ENCODE measurements around the gene MAPK1.
"Not testable (repeated sequence)": the region's sequence is repeated elsewhere in the genome, so short reads cannot be mapped to it uniquely, and the experiment has no call there.

MAPK1 gene

DNA sequence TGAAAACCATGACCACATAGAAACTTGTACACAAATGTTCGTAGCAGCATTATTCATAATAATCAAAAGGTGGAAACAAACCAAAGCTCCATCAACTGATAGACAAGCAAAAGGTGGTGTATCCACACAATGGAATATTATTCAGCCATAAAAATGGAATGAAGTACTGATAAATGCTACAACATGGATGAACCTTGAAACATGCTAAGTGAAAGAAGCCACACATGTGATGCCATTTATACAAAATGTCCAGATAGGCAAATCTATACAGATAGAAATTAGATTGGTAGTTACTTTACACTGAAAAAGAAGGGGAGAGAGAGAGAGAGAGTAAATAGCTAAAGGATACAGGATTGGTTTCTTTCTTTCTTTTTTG lies 27.7 kb downstream of the MAPK1 start:
- Mint-ChIP-seq H3K9me3 (no peaks in the 10 kb centered on the region), H3K4me1 (peaks cover 59% of the 10 kb centered on the region), H3K27me3 (no peaks in the 10 kb centered on the region), H3K4me3 (no peak overlapping the region), H3K27ac (peak overlapping the region in 1 of 2 donors; percentile 52)
- DNase-seq (no peak), ATAC-seq (no peak)

DNA sequence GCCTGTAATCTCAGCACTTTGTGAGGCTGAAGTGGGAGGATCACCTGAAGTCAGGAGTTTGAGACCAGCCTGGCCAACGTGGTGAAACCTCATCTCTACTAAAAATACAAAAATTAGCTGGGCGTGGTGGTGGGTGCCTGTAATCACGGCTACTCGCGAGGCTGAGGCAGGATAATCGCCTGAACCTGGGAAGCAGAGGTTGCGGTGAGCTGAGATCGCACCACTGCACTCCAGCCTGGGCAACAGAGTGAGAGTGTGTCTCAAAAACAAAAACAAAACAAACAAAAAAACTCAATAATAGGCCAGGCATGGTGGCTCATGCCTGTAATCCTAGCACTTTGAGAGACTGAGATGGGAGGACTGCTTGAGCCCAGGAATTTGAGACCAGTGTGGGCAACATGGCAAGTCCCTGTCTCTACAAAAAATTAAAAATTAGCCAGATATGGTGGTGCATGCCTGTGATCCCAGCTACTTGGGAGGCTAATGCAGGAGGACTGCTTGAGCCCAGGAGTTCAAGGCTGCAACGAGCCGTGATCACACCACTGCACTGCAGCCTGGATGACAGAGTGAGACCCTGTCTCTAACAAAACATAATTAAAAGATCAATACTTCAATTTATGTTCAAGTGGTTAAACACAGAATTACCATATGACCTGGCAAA lies 28.2 kb downstream of the MAPK1 start:
- H3K9me3 Mint-ChIP-seq, ATAC-seq, H3K4me3 Mint-ChIP-seq, H3K27me3 Mint-ChIP-seq, DNase-seq, H3K27ac Mint-ChIP-seq: not testable (repeated sequence)
- peaks cover 59% of the 10 kb centered on the region for H3K4me1 Mint-ChIP-seq

DNA sequence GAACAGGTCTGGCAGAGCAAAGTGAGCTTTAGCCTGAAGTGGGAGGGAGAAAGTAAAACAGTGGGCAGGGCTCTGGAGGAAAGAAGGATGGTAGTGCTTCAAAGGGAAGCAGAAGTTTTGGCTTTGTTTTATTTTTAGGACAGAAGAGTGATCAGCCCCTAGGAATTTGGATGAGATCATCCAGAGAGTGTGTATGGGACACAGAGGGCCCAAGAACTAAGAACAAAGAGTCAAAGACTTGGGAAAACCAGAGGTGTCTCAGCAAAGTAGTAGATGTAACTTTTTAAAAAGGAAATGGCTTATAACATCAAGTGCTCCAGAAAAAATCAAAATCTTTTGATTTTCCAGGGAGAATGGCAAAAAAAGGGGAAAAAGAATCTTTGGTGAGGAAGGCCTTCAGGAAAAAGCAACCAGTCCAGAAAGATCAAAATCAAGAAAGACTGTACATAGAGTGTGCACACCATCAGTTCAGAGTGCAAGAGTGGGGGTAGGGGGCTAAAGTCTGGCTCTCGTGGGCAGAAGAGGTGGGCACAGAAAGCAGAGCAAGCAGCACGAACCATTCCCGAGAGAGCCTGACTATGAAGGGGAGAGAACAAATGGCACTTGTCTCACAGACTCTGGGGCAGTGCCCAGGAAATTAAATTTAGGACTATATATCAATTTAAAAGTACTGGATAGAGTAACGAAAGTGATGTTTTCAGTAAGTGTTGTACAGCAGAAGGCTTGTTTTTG lies 30.0 kb downstream of the MAPK1 start:
- Mint-ChIP-seq H3K27ac (peak overlapping the region in 1 of 2 donors; percentile 62), H3K4me3 (no peak overlapping the region), H3K9me3 (no peaks in the 10 kb centered on the region), H3K27me3 (no peaks in the 10 kb centered on the region), H3K4me1 (peaks cover 61% of the 10 kb centered on the region)
- DNase-seq = no peak
- ATAC-seq = no peak

DNA sequence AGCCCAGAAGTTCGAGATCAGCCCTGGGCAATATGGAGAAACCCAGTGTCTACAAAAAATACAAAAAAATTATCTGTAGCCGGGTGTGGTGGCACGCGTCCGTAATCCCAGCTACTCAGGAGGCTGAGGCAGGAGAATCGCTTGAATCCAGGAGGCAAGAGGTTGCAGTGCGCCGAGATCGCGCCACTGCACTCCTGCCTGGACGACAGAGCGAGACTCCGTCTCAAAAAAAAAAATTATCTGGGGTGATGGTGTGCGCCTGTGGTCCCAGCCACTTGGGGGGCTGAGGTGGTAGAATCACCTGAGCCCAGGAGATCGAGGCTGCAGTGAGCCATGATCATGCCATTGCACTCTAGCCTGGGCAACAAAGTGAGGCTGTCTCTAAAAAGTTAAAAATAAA lies 31.0 kb downstream of the MAPK1 start:
- H3K27me3 Mint-ChIP-seq, H3K4me3 Mint-ChIP-seq, H3K9me3 Mint-ChIP-seq, ATAC-seq, H3K27ac Mint-ChIP-seq, DNase-seq: not testable (repeated sequence)
- H3K4me1 Mint-ChIP-seq = peaks cover 66% of the 10 kb centered on the region

DNA sequence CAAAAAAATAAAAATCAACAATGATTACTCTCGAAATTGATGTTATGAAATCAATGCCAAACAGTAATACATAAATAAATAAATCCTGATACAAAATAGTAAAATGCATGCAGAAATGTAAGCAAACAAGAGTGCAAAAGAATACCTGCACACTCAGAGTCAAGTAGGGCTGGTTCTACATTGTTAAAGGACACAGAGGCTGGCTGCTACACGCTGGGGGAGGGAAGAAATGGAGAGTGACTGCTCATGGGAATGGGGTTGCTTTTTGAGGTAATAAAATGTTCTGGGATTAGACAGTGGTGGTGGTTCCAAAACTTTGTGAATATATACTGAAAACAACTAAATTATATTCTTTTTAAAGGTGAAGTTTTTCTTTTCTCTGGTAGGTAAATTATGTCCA lies 32.1 kb downstream of the MAPK1 start:
- Mint-ChIP-seq H3K27ac (peak overlapping the region in 1 of 2 donors; percentile 15), H3K4me3 (no peak overlapping the region), H3K4me1 (peaks cover 71% of the 10 kb centered on the region), H3K27me3 (no peaks in the 10 kb centered on the region), H3K9me3 (no peaks in the 10 kb centered on the region)
- DNase-seq = no peak
- no peak for ATAC-seq

DNA sequence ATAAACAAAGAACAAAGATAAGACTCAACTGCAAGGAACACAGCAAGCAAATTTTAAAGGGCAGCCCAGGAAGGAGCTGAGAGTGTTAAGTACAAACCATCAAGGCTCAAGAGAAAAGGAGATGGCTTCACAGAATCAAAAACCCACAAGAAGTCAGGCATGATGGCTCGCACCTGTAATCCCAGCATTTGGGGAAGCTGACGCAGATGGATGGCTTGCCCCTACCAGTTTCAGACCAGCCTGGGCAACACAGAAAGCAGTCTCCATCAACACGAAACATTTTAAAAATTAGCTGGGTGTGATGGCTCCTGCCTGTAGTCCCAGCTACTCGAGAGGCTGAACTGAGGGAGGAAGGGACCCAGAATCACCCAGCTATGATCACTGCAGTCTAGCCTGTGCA lies 32.6 kb downstream of the MAPK1 start:
- Mint-ChIP-seq H3K4me3 (no peak overlapping the region), H3K27ac (peak overlapping the region; percentile 67 to 76), H3K4me1 (peaks cover 70% of the 10 kb centered on the region), H3K27me3 (no peaks in the 10 kb centered on the region), H3K9me3 (no peaks in the 10 kb centered on the region)
- no peak for ATAC-seq
- no peak for DNase-seq

DNA sequence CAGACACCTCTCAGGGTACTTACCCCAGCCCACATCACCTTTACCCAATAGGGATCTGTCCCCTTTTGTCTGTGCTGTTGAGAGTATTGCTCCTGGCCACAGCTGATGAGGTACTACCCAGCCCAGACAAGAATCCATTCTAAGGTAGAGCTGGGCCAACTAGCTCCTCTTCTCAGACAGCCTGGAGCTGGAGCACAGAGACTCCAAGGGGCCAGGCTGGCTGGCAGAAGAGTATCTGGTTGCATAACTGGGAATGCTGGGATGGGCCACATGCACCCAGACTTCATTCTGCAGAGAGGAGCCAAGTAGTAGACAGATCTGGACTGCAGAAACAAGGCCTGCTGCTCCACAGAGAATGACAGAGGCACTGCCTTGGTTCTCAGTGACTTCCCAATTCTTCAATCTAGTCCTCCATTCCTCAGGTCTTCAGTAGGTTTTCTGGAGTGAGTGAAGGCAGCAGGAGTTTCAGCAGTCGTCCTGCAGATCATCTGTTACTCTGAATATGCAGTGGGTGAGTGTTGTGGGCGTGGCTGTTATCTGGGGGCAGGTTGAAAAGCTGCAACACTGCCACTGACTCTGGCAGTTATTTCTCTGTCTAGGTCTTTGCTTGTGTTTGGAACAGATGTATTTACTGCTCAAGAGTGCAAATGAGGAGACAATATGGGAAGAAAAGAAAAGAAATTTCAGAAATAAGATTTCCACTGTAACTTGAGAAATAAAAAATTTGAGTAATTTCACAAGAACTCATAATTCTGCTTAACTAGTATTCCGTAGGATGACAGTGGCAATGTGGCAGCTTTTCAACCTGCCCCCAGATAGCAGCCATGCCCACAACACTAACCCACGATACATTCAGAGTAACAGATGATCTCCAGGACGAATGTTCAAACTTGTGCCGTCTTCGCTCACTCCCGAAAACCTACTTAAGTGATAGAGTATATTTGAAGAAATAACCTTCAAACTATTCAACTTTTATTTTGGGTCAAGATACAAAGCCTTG lies 34.9 kb downstream of the MAPK1 start:
- no peak overlapping the region for H3K4me3 Mint-ChIP-seq

DNA sequence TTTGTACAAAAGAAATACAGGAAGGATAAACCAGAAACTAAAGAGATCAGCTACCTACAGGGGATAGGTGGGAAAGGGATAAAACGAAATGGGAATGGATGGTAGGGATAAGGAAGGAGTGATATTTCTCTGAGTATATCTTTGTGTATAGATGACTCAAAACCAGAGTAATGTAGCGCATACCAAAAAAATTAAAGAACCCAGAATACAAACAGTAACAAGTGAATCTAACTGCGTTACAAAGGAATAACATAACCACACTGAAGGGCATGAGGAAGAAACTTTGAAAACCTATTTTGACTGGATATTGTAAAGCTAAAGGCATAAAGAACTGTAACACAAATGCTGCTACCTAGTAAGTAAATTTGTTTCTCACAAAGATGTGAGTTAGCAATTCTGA lies 37.9 kb downstream of the MAPK1 start:
- H3K9me3 Mint-ChIP-seq = no peaks in the 10 kb centered on the region
- DNase-seq = no peak
- H3K27me3 Mint-ChIP-seq = no peaks in the 10 kb centered on the region
- peaks cover 53% of the 10 kb centered on the region for H3K4me1 Mint-ChIP-seq
- no peak overlapping the region for H3K4me3 Mint-ChIP-seq
- no peak for ATAC-seq
- H3K27ac Mint-ChIP-seq = no peak overlapping the region

More for the DNA sequence above, 34.9 kb downstream of the MAPK1 start:
- H3K9me3 Mint-ChIP-seq = no peaks in the 10 kb centered on the region
- DNase-seq (no peak), ATAC-seq (peak; percentile 28)
- H3K27me3 Mint-ChIP-seq = no peaks in the 10 kb centered on the region
- peaks cover 70% of the 10 kb centered on the region for H3K4me1 Mint-ChIP-seq
- no peak overlapping the region for H3K27ac Mint-ChIP-seq

DNA sequence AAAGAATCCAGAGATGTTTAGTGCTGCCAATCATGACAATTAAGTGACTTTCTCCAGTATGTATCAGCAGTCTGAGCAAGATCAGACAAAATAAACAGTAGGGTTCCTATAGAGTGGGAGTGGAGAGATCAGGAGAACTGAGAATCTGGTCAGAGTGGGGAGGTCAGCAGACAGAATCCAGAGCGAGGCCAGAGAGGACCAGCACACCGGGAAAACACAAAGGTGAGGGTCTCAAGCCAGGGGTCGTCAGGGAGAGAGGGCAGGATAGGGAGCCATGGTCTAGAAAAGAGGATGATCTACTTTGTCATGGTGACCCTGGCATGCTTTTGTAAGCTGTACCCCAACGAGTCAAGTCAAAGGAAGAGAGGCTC lies 39.2 kb downstream of the MAPK1 start:
- Mint-ChIP-seq H3K4me3 (no peak overlapping the region), H3K27me3 (no peaks in the 10 kb centered on the region), H3K27ac (no peak overlapping the region), H3K9me3 (no peaks in the 10 kb centered on the region), H3K4me1 (peaks cover 62% of the 10 kb centered on the region)
- DNase-seq (no peak), ATAC-seq (no peak)

DNA sequence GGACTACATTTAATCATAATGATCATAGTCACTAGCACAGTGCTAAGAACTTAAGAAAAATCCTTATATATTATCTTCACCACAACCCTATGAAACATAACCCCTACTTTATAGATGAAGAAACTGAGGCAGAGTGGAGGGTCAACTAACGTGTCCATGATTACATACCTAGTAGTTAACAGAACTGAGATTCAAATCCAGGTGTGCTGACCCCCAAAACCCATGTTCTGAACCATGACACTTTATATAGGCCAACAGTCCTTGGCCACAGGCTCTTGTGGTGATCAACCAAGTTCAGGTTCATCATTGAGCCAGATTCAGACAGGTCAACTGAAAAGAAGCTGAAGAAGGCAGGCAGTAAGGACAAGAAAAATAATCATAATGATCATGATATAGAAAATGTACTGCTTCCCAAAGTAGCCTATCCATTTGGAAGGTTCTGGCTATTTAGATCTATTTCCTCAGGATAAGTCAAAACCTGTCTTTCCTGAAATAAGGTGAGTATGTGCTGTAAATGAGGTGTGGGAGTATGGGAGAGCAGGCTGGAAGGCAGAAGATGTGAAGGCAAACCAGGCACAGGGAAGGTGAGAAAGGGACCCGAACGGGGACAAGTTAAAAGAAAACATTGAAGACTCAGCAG lies 39.7 kb downstream of the MAPK1 start:
- H3K4me1 Mint-ChIP-seq = peaks cover 62% of the 10 kb centered on the region
- H3K27ac Mint-ChIP-seq = no peak overlapping the region

DNA sequence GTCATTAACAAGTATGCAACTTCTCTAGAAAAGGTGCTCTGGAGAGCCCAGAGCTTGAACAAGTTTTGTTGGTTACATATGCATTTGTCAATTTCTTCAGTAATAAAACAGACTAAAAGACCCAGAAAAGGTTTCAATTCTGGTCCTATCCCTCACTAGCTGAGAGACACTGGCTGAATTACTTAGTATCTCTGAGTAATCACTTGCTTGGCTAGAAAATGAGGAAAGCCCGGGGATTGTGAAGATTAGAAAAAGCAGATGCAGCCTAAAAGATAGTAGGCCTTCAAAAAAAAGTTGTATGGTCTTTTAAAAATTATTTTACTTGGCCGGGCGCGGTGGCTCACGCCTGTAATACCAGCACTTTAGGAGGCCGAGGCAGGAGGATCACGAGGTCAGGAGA lies 41.2 kb downstream of the MAPK1 start:
- H3K27ac Mint-ChIP-seq = no peak overlapping the region
- ATAC-seq (no peak), DNase-seq (no peak)
- peaks cover 66% of the 10 kb centered on the region for H3K4me1 Mint-ChIP-seq
- H3K27me3 Mint-ChIP-seq = no peaks in the 10 kb centered on the region
- no peak overlapping the region for H3K4me3 Mint-ChIP-seq
- H3K9me3 Mint-ChIP-seq = no peaks in the 10 kb centered on the region

More for the DNA sequence above, 39.7 kb downstream of the MAPK1 start:
- ATAC-seq (no peak), DNase-seq (no peak)
- no peak overlapping the region for H3K4me3 Mint-ChIP-seq
- no peaks in the 10 kb centered on the region for H3K9me3 Mint-ChIP-seq
- H3K27me3 Mint-ChIP-seq = no peaks in the 10 kb centered on the region

DNA sequence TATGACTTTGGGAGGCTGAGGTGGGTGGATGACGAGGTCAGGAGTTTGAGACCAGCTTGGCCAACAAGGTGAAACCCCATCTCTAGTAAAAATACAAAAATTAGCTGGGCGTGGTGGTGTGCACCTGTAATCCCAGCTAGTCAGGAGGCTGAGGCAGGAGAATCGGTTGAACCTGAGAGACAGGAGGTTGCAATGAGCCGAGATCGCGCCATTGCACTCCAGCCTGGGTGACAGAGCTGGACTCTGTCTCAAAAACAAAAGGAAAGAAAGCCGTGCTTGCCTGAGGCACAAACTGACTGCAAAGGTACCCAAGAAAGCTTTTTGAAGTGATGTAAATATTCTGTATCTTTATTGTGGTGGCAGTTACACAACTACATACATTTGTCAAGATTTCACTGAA lies 42.5 kb downstream of the MAPK1 start:
- H3K27me3 Mint-ChIP-seq, H3K9me3 Mint-ChIP-seq, H3K4me3 Mint-ChIP-seq, ATAC-seq, DNase-seq, H3K27ac Mint-ChIP-seq: not testable (repeated sequence)
- peaks cover 66% of the 10 kb centered on the region for H3K4me1 Mint-ChIP-seq

DNA sequence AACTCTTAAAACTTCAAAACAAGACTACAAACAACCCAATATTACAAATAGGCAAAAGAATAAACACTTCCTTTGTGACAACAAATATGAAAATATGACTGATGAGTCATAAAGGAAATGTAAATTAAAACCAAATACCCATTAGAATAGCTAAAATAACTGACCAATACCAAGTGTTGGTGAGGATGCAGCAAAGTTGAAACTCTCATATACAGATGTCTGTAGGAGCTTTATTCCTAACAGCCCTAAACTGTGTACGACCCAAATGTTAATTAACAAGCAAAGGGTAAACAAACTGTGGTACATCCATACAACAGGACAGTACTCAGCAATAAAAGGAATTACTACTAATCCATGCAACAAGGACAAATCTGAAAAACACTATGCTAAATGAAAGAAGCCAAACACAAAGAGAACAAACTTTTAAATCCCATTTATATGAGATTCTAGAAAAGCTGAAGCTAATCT lies 43.0 kb downstream of the MAPK1 start:
- Mint-ChIP-seq H3K4me1 (peaks cover 64% of the 10 kb centered on the region), H3K27ac (no peak overlapping the region), H3K9me3 (no peaks in the 10 kb centered on the region), H3K27me3 (no peaks in the 10 kb centered on the region), H3K4me3 (no peak overlapping the region)
- DNase-seq = no peak
- ATAC-seq = no peak

DNA sequence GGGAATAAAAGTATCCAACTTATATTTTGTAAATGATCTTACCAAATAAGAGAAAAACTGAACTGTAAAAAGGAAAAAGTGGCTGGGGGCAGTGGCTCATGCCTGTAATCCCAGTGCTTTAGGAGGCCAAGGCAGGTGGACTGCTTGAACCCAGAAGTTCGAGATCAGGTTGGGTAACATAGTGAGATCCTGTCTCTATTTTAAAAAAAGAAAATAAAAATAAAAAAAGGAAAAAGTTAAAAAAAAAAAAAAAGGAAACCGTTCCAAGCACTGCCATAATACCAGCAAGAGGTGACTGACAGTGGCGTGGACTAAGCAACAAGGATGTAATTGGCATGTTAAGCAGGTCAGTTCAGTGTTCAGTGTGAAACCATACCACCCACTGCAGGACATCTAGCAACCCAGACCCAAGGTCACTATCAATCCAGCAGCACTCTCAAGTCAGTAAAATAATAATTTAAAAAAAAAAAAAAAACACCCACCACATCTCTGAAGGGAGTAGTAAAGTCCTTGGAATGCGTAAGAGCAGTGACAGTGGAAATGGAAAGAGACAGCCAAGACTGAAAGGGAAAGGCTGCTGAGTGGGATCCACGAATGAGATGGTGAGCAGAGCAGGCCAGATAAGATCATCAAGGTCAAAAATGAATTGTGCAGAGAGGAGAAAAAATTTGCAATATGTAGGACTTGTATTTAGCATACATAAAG lies 43.6 kb downstream of the MAPK1 start:
- Mint-ChIP-seq H3K9me3 (no peaks in the 10 kb centered on the region), H3K27me3 (no peaks in the 10 kb centered on the region), H3K4me3 (no peak overlapping the region), H3K4me1 (peaks cover 63% of the 10 kb centered on the region), H3K27ac (no peak overlapping the region)
- DNase-seq = no peak
- no peak for ATAC-seq
